GDM1 (cell line): ENCODE results near the gene CRADD.

Source experiments
- DNase-seq: peaks from one replicate; lab custom pipeline; 2025; lab: John Stamatoyannopoulos, UW

Gene CRADD

GRCh38 chr12:93671044-93671443 is 6.1 kb upstream of the CRADD start:
- no peak for DNase-seq

- DNase-seq, result no peak
These were observed 4.1 kb upstream of the CRADD start for GRCh38 chr12:93673084-93673483.

GRCh38 chr12:93674386-93674785 is 2.8 kb upstream of the CRADD start:
- no peak for DNase-seq

GRCh38 chr12:93676408-93677194 is 574 bp upstream of the CRADD start:
- no peak for DNase-seq

GRCh38 chr12:93678779-93679178 is 1.6 kb downstream of the CRADD start:
- DNase-seq, result no peak

GRCh38 chr12:93679308-93679925 is 2.2 kb downstream of the CRADD start:
- DNase-seq, result no peak

- no peak for DNase-seq
These were observed 2.8 kb downstream of the CRADD start for GRCh38 chr12:93680006-93680405.

GRCh38 chr12:93682846-93683261 is 5.7 kb downstream of the CRADD start:
- no peak for DNase-seq

- no peak for DNase-seq
These were observed 6.2 kb downstream of the CRADD start for GRCh38 chr12:93683410-93683809.

GRCh38 chr12:93684716-93685115 is 7.5 kb downstream of the CRADD start:
- no peak for DNase-seq

GRCh38 chr12:93686572-93687356 is 9.6 kb downstream of the CRADD start:
- no peak for DNase-seq

GRCh38 chr12:93689076-93689834 is 12.1 kb downstream of the CRADD start:
- no peak for DNase-seq

- DNase-seq, result no peak
These were observed 19.3 kb downstream of the CRADD start for GRCh38 chr12:93696462-93696861.

- DNase-seq, result no peak
These were observed 21.3 kb downstream of the CRADD start for GRCh38 chr12:93698307-93699092.

- no peak for DNase-seq
These were observed 22.3 kb downstream of the CRADD start for GRCh38 chr12:93699271-93700145.

GRCh38 chr12:93702707-93703315 is 25.6 kb downstream of the CRADD start:
- DNase-seq, result no peak

GRCh38 chr12:93704122-93704521 is 26.9 kb downstream of the CRADD start:
- no peak for DNase-seq

GRCh38 chr12:93704625-93705024 is 27.4 kb downstream of the CRADD start:
- DNase-seq, result no peak

GRCh38 chr12:93705237-93705636 is 28.1 kb downstream of the CRADD start:
- DNase-seq, result no peak

- no peak for DNase-seq
These were observed 29.2 kb downstream of the CRADD start for GRCh38 chr12:93706387-93706786.
